HEK293 (cell line): ENCODE results near the gene AKR7A2.

Experiments
- CTCF ChIA-PET: fragments of 350-600 bp; formaldehyde crosslinking; extraction: SDS; loops from one replicate; lab custom pipeline; 2021; ENCODE audit warnings: antibody characterized with exemption; lab: Yijun Ruan, JAX
- POLR2A ChIA-PET: fragments of 300-600 bp; formaldehyde crosslinking; extraction: SDS; loops from one replicate; lab custom pipeline; 2020; ENCODE audit warnings: antibody characterized with exemption, inconsistent platforms; lab: Yijun Ruan, JAX
- H3K27ac ChIP-seq: fragments of 200-500 bp; sonication (Bioruptor generic); 2 replicates; pipeline ENCODE4 v1.5.1; 2014; ENCODE audit warnings: low read depth, low read length, control low read depth, inconsistent platforms; ENCODE audit errors: extremely low read depth
- H3K36me3 ChIP-seq, 2 experiments: fragments of 200-500 bp in 1 of 2; sonication (Bioruptor generic) in 1 of 2; 1 replicate in 1 of 2; 2 replicates in 1 of 2; pipeline ENCODE4 v1.5.1; 2014 to 2017; ENCODE audit warnings: inconsistent platforms in 2 of 2, low read length in 2 of 2; ENCODE audit not compliant: control insufficient read depth in 2 of 2, insufficient read depth in 1 of 2
- H3K4me1 ChIP-seq: fragments of 200-500 bp; sonication (Bioruptor generic); 2 replicates; pipeline ENCODE4 v1.5.1; 2014; ENCODE audit warnings: mild to moderate bottlenecking, low read length, inconsistent platforms; ENCODE audit not compliant: control insufficient read depth, insufficient read depth
- H3K4me3 ChIP-seq: 2 replicates; pipeline ENCODE4 v1.5.1; 2011; ENCODE audit warnings: low read depth, mild to moderate bottlenecking, control low read depth, low read length, moderate library complexity
- H3K9me3 ChIP-seq: fragments of 200-500 bp; sonication (Bioruptor generic); 2 replicates; pipeline ENCODE4 v1.5.1; 2014; ENCODE audit warnings: low read depth, low read length, inconsistent platforms; ENCODE audit not compliant: control insufficient read depth, insufficient read depth
- BCL11A ChIP-seq: fragments of 450-650 bp; formaldehyde crosslinking; IDR thresholded peaks from 2 replicates; pipeline ENCODE4 v1.5.1; 2016; ENCODE audit warnings: low read depth, missing biosample characterization, missing genetic modification characterization
- EGR2 ChIP-seq: fragments of 450-650 bp; formaldehyde crosslinking; IDR thresholded peaks from 2 replicates; pipeline ENCODE4 v1.5.1; 2016; ENCODE audit warnings: low read depth, missing biosample characterization, missing genetic modification characterization
- GLI2 ChIP-seq: fragments of 450-650 bp; formaldehyde crosslinking; IDR thresholded peaks from 2 replicates; pipeline ENCODE4; 2017; ENCODE audit warnings: missing biosample characterization, missing genetic modification characterization, low read depth, borderline replicate concordance
- GLIS2 ChIP-seq: fragments of 450-650 bp; formaldehyde crosslinking; IDR thresholded peaks from 2 replicates; pipeline ENCODE4 v1.5.1; 2016; ENCODE audit warnings: missing biosample characterization, missing genetic modification characterization
- MEIS1 ChIP-seq: sonication (generic); formaldehyde crosslinking; IDR thresholded peaks from 2 replicates; pipeline ENCODE4 v1.8.1; 2022; ENCODE audit warnings: missing genetic modification reagents, mild to moderate bottlenecking, borderline replicate concordance
- PRDM1 ChIP-seq: fragments of 450-650 bp; formaldehyde crosslinking; IDR thresholded peaks from 2 replicates; pipeline ENCODE4; 2016; ENCODE audit warnings: missing biosample characterization, missing genetic modification characterization
- ZBTB44 ChIP-seq: fragments of 450-650 bp; IDR thresholded peaks from 2 replicates; pipeline ENCODE4 v1.5.1; 2018; ENCODE audit warnings: missing biosample characterization, mild to moderate bottlenecking, missing genetic modification characterization
- ZFP41 ChIP-seq: fragments of 450-650 bp; formaldehyde crosslinking; IDR thresholded peaks from 2 replicates; pipeline ENCODE4 v1.5.1; 2016; ENCODE audit warnings: missing biosample characterization, missing genetic modification characterization, borderline replicate concordance
- ZNF112 ChIP-seq: fragments of 450-650 bp; formaldehyde crosslinking; IDR thresholded peaks from 2 replicates; pipeline ENCODE4 v1.5.0; 2017; ENCODE audit warnings: missing biosample characterization, missing genetic modification characterization
- ZNF184 ChIP-seq: fragments of 450-650 bp; IDR thresholded peaks from 2 replicates; pipeline ENCODE4 v1.5.1; 2018; ENCODE audit warnings: missing biosample characterization, mild to moderate bottlenecking, missing genetic modification characterization
- ZNF2 ChIP-seq: fragments of 450-650 bp; formaldehyde crosslinking; IDR thresholded peaks from 2 replicates; pipeline ENCODE4 v1.5.1; 2016; ENCODE audit warnings: missing biosample characterization, missing genetic modification characterization
- ZNF239 ChIP-seq: fragments of 450-650 bp; formaldehyde crosslinking; IDR thresholded peaks from 2 replicates; pipeline ENCODE4 v1.5.1; 2016; ENCODE audit warnings: missing biosample characterization, missing genetic modification characterization
- ZNF302 ChIP-seq: fragments of 450-650 bp; formaldehyde crosslinking; IDR thresholded peaks from 2 replicates; pipeline ENCODE4 v1.5.1; 2016; ENCODE audit warnings: missing biosample characterization, missing genetic modification characterization, low read depth
- ZNF37A ChIP-seq: fragments of 450-650 bp; IDR thresholded peaks from 2 replicates; pipeline ENCODE4 v1.5.1; 2018; ENCODE audit warnings: missing biosample characterization, missing genetic modification characterization
- ZNF394 ChIP-seq: fragments of 450-650 bp; formaldehyde crosslinking; IDR thresholded peaks from 2 replicates; pipeline ENCODE4 v1.5.1; 2016; ENCODE audit warnings: missing biosample characterization, missing genetic modification characterization, mild to moderate bottlenecking, moderate library complexity, borderline replicate concordance
- ZNF423 ChIP-seq: fragments of 450-650 bp; formaldehyde crosslinking; IDR thresholded peaks from 2 replicates; pipeline ENCODE4 v1.5.1; 2016; ENCODE audit warnings: missing biosample characterization, missing genetic modification characterization
- ZNF473 ChIP-seq: fragments of 450-650 bp; formaldehyde crosslinking; IDR thresholded peaks from 2 replicates; pipeline ENCODE4 v1.5.1; 2017; ENCODE audit warnings: missing biosample characterization, missing genetic modification characterization
- ZNF513 ChIP-seq: fragments of 450-650 bp; IDR thresholded peaks from 2 replicates; pipeline ENCODE4 v1.5.1; 2018; ENCODE audit warnings: missing biosample characterization, missing genetic modification characterization
- ZNF544 ChIP-seq: fragments of 450-650 bp; formaldehyde crosslinking; IDR thresholded peaks from 2 replicates; pipeline ENCODE4 v1.5.0; 2017; ENCODE audit warnings: missing biosample characterization, missing genetic modification characterization
- ZNF621 ChIP-seq: fragments of 450-650 bp; formaldehyde crosslinking; IDR thresholded peaks from 2 replicates; pipeline ENCODE4 v1.5.1; 2017; ENCODE audit warnings: missing biosample characterization, missing genetic modification characterization
- ZNF664 ChIP-seq: fragments of 450-650 bp; formaldehyde crosslinking; IDR thresholded peaks from 2 replicates; pipeline ENCODE4 v1.5.1; 2016; ENCODE audit warnings: missing biosample characterization, missing genetic modification characterization
- ZSCAN16 ChIP-seq: fragments of 450-650 bp; formaldehyde crosslinking; IDR thresholded peaks from 2 replicates; pipeline ENCODE4 v1.5.1; 2016; ENCODE audit warnings: missing biosample characterization, missing genetic modification characterization
- TF ChIP-seq, protein P1 (sequence below): fragments of 450-650 bp; formaldehyde crosslinking; IDR thresholded peaks from 2 replicates; pipeline ENCODE4 v1.5.1; 2017; ENCODE audit warnings: missing biosample characterization, mild to moderate bottlenecking, missing genetic modification characterization, moderate library complexity
- TF ChIP-seq, protein P2 (sequence below): fragments of 450-650 bp; formaldehyde crosslinking; IDR thresholded peaks from 2 replicates; pipeline ENCODE4 v1.5.1; 2016; ENCODE audit warnings: missing biosample characterization, missing genetic modification characterization
- TF ChIP-seq, protein P3 (sequence below): fragments of 450-650 bp; formaldehyde crosslinking; IDR thresholded peaks from 2 replicates; pipeline ENCODE4 v1.5.1; 2017; ENCODE audit warnings: missing biosample characterization, missing genetic modification characterization
- TF ChIP-seq, protein P4 (sequence below): fragments of 450-650 bp; formaldehyde crosslinking; IDR thresholded peaks from 2 replicates; pipeline ENCODE4 v1.5.1; 2016; ENCODE audit warnings: missing biosample characterization, missing genetic modification characterization, borderline replicate concordance

AKR7A2 gene

DNA sequence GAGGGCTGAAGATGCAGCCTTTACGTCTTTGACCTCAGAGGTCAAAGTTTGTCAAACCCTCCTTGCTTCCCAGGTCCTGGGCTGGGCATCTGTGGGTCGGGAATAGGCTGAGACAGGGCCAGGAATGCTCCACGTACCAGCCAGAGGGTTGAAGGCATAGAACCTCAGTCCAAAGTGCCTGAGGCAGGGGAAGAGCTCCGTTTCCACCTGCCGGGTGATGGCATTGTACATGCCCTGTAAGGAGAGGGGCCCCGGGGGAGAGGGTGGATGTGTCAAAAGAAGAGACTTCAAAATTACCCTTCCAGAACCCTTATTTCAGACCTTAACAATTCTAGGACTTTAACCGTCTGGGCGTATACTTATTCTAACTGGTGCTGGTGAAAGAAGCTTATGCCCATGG is 27.1 kb downstream of the AKR7A2 start:
- peaks cover 6 to 43% of the 10 kb centered on the region in 2 experiments; a peak in 2 of 3 replicates for H3K36me3 ChIP-seq
- no peak overlapping the region for H3K27ac ChIP-seq
- TF ChIP-seq PRDM1 (tag by site-specific recombination) (no peak), GLIS2 (tag by site-specific recombination) (no peak), MEIS1 (no peak), ZNF239 (tag by site-specific recombination) (no peak), ZFP41 (tag by site-specific recombination) (no peak), EGR2 (no peak), ZNF621 (no peak)
- TF ChIP-seq, protein P1, sequence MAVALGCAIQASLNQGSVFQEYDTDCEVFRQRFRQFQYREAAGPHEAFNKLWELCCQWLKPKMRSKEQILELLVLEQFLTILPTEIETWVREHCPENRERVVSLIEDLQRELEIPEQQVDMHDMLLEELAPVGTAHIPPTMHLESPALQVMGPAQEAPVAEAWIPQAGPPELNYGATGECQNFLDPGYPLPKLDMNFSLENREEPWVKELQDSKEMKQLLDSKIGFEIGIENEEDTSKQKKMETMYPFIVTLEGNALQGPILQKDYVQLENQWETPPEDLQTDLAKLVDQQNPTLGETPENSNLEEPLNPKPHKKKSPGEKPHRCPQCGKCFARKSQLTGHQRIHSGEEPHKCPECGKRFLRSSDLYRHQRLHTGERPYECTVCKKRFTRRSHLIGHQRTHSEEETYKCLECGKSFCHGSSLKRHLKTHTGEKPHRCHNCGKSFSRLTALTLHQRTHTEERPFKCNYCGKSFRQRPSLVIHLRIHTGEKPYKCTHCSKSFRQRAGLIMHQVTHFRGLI (tag by site-specific recombination) = no peak
- TF ChIP-seq, protein P2, sequence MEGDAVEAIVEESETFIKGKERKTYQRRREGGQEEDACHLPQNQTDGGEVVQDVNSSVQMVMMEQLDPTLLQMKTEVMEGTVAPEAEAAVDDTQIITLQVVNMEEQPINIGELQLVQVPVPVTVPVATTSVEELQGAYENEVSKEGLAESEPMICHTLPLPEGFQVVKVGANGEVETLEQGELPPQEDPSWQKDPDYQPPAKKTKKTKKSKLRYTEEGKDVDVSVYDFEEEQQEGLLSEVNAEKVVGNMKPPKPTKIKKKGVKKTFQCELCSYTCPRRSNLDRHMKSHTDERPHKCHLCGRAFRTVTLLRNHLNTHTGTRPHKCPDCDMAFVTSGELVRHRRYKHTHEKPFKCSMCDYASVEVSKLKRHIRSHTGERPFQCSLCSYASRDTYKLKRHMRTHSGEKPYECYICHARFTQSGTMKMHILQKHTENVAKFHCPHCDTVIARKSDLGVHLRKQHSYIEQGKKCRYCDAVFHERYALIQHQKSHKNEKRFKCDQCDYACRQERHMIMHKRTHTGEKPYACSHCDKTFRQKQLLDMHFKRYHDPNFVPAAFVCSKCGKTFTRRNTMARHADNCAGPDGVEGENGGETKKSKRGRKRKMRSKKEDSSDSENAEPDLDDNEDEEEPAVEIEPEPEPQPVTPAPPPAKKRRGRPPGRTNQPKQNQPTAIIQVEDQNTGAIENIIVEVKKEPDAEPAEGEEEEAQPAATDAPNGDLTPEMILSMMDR (tag by site-specific recombination) = no peak
- TF ChIP-seq, protein P3, sequence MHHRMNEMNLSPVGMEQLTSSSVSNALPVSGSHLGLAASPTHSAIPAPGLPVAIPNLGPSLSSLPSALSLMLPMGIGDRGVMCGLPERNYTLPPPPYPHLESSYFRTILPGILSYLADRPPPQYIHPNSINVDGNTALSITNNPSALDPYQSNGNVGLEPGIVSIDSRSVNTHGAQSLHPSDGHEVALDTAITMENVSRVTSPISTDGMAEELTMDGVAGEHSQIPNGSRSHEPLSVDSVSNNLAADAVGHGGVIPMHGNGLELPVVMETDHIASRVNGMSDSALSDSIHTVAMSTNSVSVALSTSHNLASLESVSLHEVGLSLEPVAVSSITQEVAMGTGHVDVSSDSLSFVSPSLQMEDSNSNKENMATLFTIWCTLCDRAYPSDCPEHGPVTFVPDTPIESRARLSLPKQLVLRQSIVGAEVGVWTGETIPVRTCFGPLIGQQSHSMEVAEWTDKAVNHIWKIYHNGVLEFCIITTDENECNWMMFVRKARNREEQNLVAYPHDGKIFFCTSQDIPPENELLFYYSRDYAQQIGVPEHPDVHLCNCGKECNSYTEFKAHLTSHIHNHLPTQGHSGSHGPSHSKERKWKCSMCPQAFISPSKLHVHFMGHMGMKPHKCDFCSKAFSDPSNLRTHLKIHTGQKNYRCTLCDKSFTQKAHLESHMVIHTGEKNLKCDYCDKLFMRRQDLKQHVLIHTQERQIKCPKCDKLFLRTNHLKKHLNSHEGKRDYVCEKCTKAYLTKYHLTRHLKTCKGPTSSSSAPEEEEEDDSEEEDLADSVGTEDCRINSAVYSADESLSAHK (tag by site-specific recombination) = no peak
- ChIA-PET POLR2A (no interaction called here), CTCF (no interaction called here)
- H3K4me1 ChIP-seq = no peaks in the 10 kb centered on the region
- H3K9me3 ChIP-seq = no peaks in the 10 kb centered on the region
- no peak overlapping the region for H3K4me3 ChIP-seq

DNA sequence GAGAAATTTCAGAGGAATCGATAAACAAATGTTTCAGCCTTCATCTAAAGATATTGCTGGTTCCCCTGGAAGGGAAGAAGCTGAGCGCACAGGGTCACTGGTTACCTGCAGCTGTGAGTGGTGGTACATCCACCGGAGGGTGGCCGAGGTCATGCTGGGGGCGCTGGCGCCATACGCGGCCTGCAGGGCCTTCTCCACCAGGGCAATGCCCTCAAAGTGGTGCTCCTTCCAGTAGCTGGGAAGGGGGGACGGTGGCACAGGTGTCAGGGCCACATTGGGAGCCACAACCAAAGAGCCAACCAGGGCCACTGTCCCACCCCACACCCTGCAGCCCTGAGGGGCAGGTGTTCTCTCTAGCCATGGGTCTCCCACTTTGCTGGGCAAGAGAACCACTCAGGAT is 28.1 kb downstream of the AKR7A2 start:
- POLR2A ChIA-PET = interaction anchor here (1.3 kb wide), 1 partner anchor 23 kb away, joined by 3 read pairs; no protein-coding TSS in a partner anchor
- CTCF ChIA-PET = no interaction called here

More for the DNA sequence above, 28.1 kb downstream of the AKR7A2 start:
- H3K36me3 ChIP-seq = peaks cover 6 to 41% of the 10 kb centered on the region in 2 experiments; a peak in 2 of 3 replicates
- no peaks in the 10 kb centered on the region for H3K9me3 ChIP-seq
- TF ChIP-seq ZNF473 (tag by site-specific recombination) = no peak
- no peak for TF ChIP-seq GLI2 (tag by site-specific recombination)
- no peak for TF ChIP-seq ZNF394 (tag by site-specific recombination)
- TF ChIP-seq ZNF184 (tag by site-specific recombination) = no peak
- no peak for TF ChIP-seq ZNF112 (tag by site-specific recombination)
- no peak for TF ChIP-seq ZNF37A (tag by site-specific recombination)
- no peak for TF ChIP-seq ZNF302 (tag by site-specific recombination)
- no peak for TF ChIP-seq ZNF423 (tag by site-specific recombination)
- TF ChIP-seq, protein P4, sequence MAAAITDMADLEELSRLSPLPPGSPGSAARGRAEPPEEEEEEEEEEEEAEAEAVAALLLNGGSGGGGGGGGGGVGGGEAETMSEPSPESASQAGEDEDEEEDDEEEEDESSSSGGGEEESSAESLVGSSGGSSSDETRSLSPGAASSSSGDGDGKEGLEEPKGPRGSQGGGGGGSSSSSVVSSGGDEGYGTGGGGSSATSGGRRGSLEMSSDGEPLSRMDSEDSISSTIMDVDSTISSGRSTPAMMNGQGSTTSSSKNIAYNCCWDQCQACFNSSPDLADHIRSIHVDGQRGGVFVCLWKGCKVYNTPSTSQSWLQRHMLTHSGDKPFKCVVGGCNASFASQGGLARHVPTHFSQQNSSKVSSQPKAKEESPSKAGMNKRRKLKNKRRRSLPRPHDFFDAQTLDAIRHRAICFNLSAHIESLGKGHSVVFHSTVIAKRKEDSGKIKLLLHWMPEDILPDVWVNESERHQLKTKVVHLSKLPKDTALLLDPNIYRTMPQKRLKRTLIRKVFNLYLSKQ (tag by site-specific recombination) = no peak
- TF ChIP-seq ZNF2 = no peak
- TF ChIP-seq ZSCAN16 (tag by site-specific recombination) = no peak
- no peak for TF ChIP-seq ZNF544 (tag by site-specific recombination)
- TF ChIP-seq ZNF513 (tag by site-specific recombination) = no peak
- no peak for TF ChIP-seq ZBTB44 (tag by site-specific recombination)
- TF ChIP-seq BCL11A (tag by site-specific recombination) = no peak
- no peak for TF ChIP-seq ZNF664 (tag by site-specific recombination)
- TF ChIP-seq, all 188 proteins: peak for 0
- no peaks in the 10 kb centered on the region for H3K4me1 ChIP-seq
- H3K4me3 ChIP-seq = no peak overlapping the region
- no peak overlapping the region for H3K27ac ChIP-seq
